Measurements from ENCODE around the gene HTRA2.

DNA sequence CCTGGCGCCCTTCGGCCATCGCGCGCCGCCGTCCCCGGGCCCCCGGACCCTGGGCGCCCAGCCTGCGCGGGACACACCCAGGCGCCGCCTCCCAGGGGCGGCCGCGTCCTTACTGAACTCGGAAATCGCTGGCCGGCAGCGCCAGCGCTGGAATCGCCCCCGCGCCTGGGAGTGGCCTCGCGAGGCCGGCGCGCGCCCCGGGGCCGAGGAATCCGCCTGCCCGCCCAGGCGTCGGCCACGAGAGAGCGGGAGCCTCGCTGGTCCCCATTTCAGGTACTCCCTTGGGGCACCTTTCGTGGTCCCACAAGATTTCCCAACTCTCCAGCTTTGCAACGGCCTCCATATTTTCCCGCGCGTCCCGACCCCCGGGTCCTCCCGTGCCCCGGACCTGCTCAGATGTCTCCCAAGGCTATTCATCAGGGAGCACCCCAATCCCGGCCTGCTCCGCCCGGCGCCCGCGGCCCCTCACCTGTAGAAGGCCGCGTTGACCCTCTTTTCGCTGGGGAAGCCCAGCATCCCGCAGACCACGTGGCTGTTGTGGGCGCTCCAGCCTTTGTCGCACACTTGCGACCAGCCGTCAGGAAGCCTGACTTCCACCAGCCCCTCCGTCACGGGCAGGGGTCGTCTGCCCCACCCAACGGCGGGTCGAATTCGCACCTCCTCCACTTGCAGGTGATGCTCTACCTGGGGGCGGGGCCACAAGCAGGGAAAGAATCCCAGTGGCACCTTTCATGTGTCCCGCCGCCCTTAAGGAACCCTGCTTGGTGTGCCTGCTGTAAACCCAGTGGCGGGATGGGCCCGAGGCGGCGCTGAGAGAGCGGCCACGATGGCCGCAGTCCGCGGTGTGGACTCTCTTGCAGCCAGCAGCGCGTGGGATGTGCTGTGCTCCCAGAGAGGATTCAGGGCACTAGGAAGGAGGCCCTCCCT is 19.4 kb downstream of the HTRA2 start:
- no peak for TF ChIP-seq POLR2AphosphoS5 (IDR thresholded peaks at IDR 0.05; ENCODE audit: borderline replicate concordance, low read depth, low read length)
- no peak for TF ChIP-seq EZH2 (IDR thresholded peaks at IDR 0.05)

All from SK-N-MC (cell line).